Chondrocyte (in vitro differentiated cells): ENCODE results near the gene SFXN5. TPM values are rescaled to one million over a fixed set of nuclear protein-coding genes. Genes with fewer than 3 reads are reported as not detected.

ENCODE experiments used
- DNase-seq: peaks from one replicate; pipeline ENCODE4 v3.0.0; 2021; ENCODE audit warnings: mixed read lengths, low spot score
- H3K27ac Mint-ChIP-seq: one replicate; pipeline ENCODE4 v1.8.0; 2021; ENCODE audit warnings: mild to moderate bottlenecking, moderate library complexity, mixed read lengths; ENCODE audit not compliant: unreplicated experiment
- H3K27me3 Mint-ChIP-seq: 2 replicates; pipeline ENCODE4 v1.8.0; 2021; ENCODE audit warnings: low read depth, mixed read lengths
- H3K36me3 Mint-ChIP-seq: 2 replicates; pipeline ENCODE4 v1.8.0; 2021; ENCODE audit warnings: low read depth, mixed read lengths
- H3K4me1 Mint-ChIP-seq: 2 replicates; pipeline ENCODE4 v1.8.0; 2021; ENCODE audit warnings: low read depth, mild to moderate bottlenecking, mixed read lengths
- H3K4me3 Mint-ChIP-seq: one replicate; pipeline ENCODE4 v1.8.0; 2021; ENCODE audit warnings: mild to moderate bottlenecking, moderate library complexity, mixed read lengths; ENCODE audit not compliant: unreplicated experiment
- H3K9me3 Mint-ChIP-seq: 2 replicates; pipeline ENCODE4 v1.8.0; 2021; ENCODE audit warnings: low read depth, mixed read lengths
- CTCF ChIP-seq: fragments of 200-600 bp; sonication (generic); IDR thresholded peaks from 2 replicates; pipeline ENCODE4 v1.5.0; 2021; ENCODE audit warnings: antibody characterized with exemption, mild to moderate bottlenecking, moderate library complexity
- total RNA-seq: library from RNA; stranded (reverse); gene quantifications from 3 replicates; pipeline ENCODE4 v1.2.1, GENCODE V29; 2021

The SFXN5 gene
- total RNA-seq, 1 donor from 2014 or later, result 10.6 TPM

- no peaks in the 10 kb centered on the region for H3K36me3 Mint-ChIP-seq
- no peak overlapping the region for H3K27ac Mint-ChIP-seq
- H3K27me3 Mint-ChIP-seq, result peaks cover 80% of the 10 kb centered on the region
Observed at GRCh38 chr2:72900191-72900825, 171.2 kb downstream of the SFXN5 start.

GRCh38 chr2:72898585-72898906 lies 173.0 kb downstream of the SFXN5 start:
- DNase-seq, result no peak
- Mint-ChIP-seq H3K4me1 (no peaks in the 10 kb centered on the region), H3K27me3 (peaks cover 77% of the 10 kb centered on the region), H3K36me3 (no peaks in the 10 kb centered on the region), H3K27ac (no peak overlapping the region), H3K4me3 (no peak overlapping the region), H3K9me3 (no peaks in the 10 kb centered on the region)
- TF ChIP-seq CTCF, result no peak

More at GRCh38 chr2:72900191-72900825, 171.2 kb downstream of the SFXN5 start:
- no peak for TF ChIP-seq CTCF
- Mint-ChIP-seq H3K4me1 (no peaks in the 10 kb centered on the region), H3K4me3 (no peak overlapping the region), H3K9me3 (no peaks in the 10 kb centered on the region)
- no peak for DNase-seq

- Mint-ChIP-seq H3K9me3 (no peaks in the 10 kb centered on the region), H3K27ac (no peak overlapping the region), H3K4me1 (no peaks in the 10 kb centered on the region), H3K27me3 (peaks cover 72% of the 10 kb centered on the region), H3K36me3 (no peaks in the 10 kb centered on the region), H3K4me3 (no peak overlapping the region)
- no peak for DNase-seq
- TF ChIP-seq CTCF, result no peak
Observed at GRCh38 chr2:72897785-72898584, 173.5 kb downstream of the SFXN5 start.

- Mint-ChIP-seq H3K4me1 (no peaks in the 10 kb centered on the region), H3K27ac (no peak overlapping the region), H3K4me3 (no peak overlapping the region), H3K9me3 (no peaks in the 10 kb centered on the region), H3K27me3 (peaks cover 60% of the 10 kb centered on the region), H3K36me3 (peaks cover 3% of the 10 kb centered on the region)
- TF ChIP-seq CTCF, result no peak
- DNase-seq, result no peak
Observed at GRCh38 chr2:72896446-72896845, 175.1 kb downstream of the SFXN5 start.

- Mint-ChIP-seq H3K9me3 (no peaks in the 10 kb centered on the region), H3K4me3 (no peak overlapping the region), H3K27me3 (peaks cover 53% of the 10 kb centered on the region), H3K27ac (no peak overlapping the region), H3K36me3 (peaks cover 3% of the 10 kb centered on the region), H3K4me1 (no peaks in the 10 kb centered on the region)
- no peak for TF ChIP-seq CTCF
- DNase-seq, result no peak
Observed at GRCh38 chr2:72895759-72896281, 175.7 kb downstream of the SFXN5 start.
